Activated B cell treated with CpG ODN at 0.5 μM for 24 hours (primary cell): ENCODE results near the gene APBA2. TPM values are rescaled to one million over a fixed set of nuclear protein-coding genes. Genes with fewer than 3 reads are reported as not detected.
"Not testable (repeated sequence)": the region's sequence is repeated elsewhere in the genome, so short reads cannot be mapped to it uniquely, and the experiment has no call there.

Experiments
- ATAC-seq: fragments of 200-7000 bp; cut with Tn5 transposase; one replicate; pipeline ENCODE4 v1.10.0; 2021; ENCODE audit warnings: low read depth, mild to moderate bottlenecking, moderate library complexity
- CTCF ChIA-PET: fragments of 350-600 bp; sonication (Branson Sonifier 250); formaldehyde crosslinking; loops from one replicate; lab custom pipeline; 2021; ENCODE audit warnings: antibody characterized with exemption; lab: Charles Lee
- POLR2A ChIA-PET: fragments of 350-600 bp; sonication (Branson Sonifier 250); formaldehyde crosslinking; loops from one replicate; lab custom pipeline; 2021; ENCODE audit warnings: antibody characterized with exemption; lab: Charles Lee
- DNase-seq: peaks from one replicate; pipeline ENCODE4 v3.0.0; 2022
- H3K27ac Mint-ChIP-seq: one replicate; pipeline ENCODE4 v1.8.0; 2020; ENCODE audit warnings: mixed read lengths
- H3K27me3 Mint-ChIP-seq: one replicate; pipeline ENCODE4 v1.8.0; 2021; ENCODE audit warnings: mixed read lengths
- H3K36me3 Mint-ChIP-seq: one replicate; pipeline ENCODE4 v1.8.0; 2021; ENCODE audit warnings: low read depth, mixed read lengths
- H3K4me1 Mint-ChIP-seq: one replicate; pipeline ENCODE4 v1.8.0; 2021; ENCODE audit warnings: mixed read lengths
- H3K4me3 Mint-ChIP-seq: one replicate; pipeline ENCODE4 v1.8.0; 2020; ENCODE audit warnings: mild to moderate bottlenecking, mixed read lengths
- H3K9me3 Mint-ChIP-seq: one replicate; pipeline ENCODE4 v1.8.0; 2020; ENCODE audit warnings: mixed read lengths
- intact Hi-C: fragments of 100-400 bp; cut with micrococcal nuclease; formaldehyde crosslinking; loops from one replicate; pipeline ENCODE4 v1.15.1; 2024
- total RNA-seq: library from RNA; stranded (reverse); gene quantifications from 2 replicates; pipeline ENCODE4 v1.2.3, GENCODE V29; 2022
- TF ChIP-seq, protein P1 (sequence below): fragments of 200-600 bp; IDR thresholded peaks from one replicate; pipeline ENCODE4 v1.8.0; 2022; ENCODE audit warnings: antibody characterized with exemption, mild to moderate bottlenecking

APBA2 gene
- total RNA-seq, 1 donor from 2014 or later, result not detected

DNA sequence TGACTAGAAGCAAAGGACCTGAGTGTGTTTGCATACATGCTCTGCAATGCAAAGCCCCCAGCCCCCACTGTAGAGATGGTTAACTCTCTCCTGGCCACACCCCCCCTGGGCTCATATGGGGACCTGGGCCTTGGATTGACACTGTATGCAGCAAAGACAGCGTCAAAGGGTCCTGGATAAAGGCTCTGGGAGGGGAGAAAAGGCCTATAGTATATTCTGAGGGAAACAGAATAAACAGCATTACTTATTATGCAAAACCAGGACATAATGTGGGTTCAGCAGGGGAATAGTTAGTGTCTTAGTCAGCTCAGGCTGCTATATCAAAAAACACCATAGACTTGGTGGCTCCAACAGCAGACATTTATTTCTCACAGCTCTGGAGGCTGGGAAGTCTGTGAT lies 158.7 kb downstream of the APBA2 start:
- intact Hi-C loops, result no loop called here
- ChIA-PET POLR2A (no interaction called here), CTCF (no interaction called here)
- no peaks in the 10 kb centered on the region for H3K9me3 Mint-ChIP-seq
- no peaks in the 10 kb centered on the region for H3K27me3 Mint-ChIP-seq
- TF ChIP-seq, protein P1, sequence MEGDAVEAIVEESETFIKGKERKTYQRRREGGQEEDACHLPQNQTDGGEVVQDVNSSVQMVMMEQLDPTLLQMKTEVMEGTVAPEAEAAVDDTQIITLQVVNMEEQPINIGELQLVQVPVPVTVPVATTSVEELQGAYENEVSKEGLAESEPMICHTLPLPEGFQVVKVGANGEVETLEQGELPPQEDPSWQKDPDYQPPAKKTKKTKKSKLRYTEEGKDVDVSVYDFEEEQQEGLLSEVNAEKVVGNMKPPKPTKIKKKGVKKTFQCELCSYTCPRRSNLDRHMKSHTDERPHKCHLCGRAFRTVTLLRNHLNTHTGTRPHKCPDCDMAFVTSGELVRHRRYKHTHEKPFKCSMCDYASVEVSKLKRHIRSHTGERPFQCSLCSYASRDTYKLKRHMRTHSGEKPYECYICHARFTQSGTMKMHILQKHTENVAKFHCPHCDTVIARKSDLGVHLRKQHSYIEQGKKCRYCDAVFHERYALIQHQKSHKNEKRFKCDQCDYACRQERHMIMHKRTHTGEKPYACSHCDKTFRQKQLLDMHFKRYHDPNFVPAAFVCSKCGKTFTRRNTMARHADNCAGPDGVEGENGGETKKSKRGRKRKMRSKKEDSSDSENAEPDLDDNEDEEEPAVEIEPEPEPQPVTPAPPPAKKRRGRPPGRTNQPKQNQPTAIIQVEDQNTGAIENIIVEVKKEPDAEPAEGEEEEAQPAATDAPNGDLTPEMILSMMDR, result no peak
- H3K27ac Mint-ChIP-seq, result no peak overlapping the region
- no peak for DNase-seq
- no peak for ATAC-seq
- no peaks in the 10 kb centered on the region for H3K4me1 Mint-ChIP-seq
- H3K4me3 Mint-ChIP-seq, result no peak overlapping the region
- H3K36me3 Mint-ChIP-seq, result no peaks in the 10 kb centered on the region

DNA sequence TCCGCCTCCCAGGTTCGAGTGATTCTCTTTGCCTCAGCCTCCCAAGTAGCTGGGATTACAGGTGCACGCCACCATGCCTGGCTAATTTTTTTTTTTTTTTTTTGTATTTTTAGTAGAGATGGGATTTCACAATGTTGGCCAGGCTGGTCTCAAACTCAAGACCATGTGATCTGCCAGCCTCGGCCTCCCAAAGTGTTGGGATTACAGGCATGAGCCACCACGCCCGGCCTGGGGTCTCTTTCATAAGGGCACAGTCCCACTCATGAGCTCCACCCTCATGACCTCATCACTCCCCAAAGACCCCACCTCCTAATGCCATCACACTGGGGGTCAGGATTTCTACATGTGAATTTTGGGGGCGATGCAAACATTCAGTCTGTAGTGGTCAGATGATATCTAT lies 159.4 kb downstream of the APBA2 start:
- DNase-seq, H3K9me3 Mint-ChIP-seq, H3K4me3 Mint-ChIP-seq, CTCF ChIA-PET, H3K4me1 Mint-ChIP-seq, H3K36me3 Mint-ChIP-seq, POLR2A ChIA-PET, ATAC-seq, H3K27ac Mint-ChIP-seq, H3K27me3 Mint-ChIP-seq, intact Hi-C loops: not testable (repeated sequence)

DNA sequence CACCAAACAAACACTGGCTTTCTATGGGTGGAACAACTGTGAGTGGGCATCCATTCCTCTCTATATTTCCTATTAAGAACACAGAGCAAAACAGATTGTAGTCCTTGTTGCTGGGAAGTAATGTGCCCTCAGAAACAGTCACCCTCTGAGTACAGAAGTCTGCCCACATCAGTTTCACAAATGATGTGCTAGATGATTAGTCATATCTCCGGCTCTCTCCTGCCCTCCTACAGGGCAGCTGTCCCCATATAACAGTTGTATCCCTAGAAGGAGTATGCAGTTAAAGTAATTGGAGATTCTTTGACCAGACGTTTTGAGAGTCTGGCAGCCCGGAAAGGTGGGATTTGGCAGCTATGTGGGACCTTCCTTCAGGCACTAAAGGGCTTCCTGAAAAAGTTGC lies 159.9 kb downstream of the APBA2 start:
- POLR2A ChIA-PET, result no interaction called here
- Mint-ChIP-seq H3K27me3 (no peaks in the 10 kb centered on the region), H3K9me3 (no peaks in the 10 kb centered on the region), H3K27ac (no peak overlapping the region), H3K4me3 (no peak overlapping the region), H3K4me1 (no peaks in the 10 kb centered on the region), H3K36me3 (no peaks in the 10 kb centered on the region)
- CTCF ChIA-PET, result no interaction called here
- intact Hi-C loops, result no loop called here
- no peak for ATAC-seq
- no peak for DNase-seq
- TF ChIP-seq, protein P1, result no peak

DNA sequence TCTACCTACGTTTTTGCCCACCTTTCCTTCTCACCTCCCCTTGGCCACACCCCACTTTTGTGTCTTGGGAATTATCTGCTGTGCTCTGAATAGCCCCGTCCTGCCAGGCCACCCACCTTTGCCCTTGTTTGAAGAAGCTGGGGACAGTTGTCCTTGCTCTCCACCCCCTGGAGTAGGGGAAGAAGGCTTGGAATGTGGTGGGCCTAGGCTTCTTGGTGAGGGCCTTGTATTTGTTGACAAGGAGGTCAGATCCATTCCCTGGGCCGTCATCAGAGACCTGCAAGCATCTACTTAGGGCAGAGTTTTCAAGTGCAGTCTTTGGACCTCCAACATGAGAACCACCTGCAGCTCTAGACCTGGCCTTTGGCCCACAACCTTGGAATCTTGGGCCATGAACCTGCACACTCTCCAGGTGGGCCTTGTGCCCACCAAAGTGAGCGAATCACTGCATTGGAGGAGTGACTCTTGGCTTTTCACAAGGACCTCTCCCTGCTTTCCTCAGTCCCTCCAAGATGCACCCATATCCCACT lies 160.6 kb downstream of the APBA2 start:
- Mint-ChIP-seq H3K27me3 (no peaks in the 10 kb centered on the region), H3K4me3 (no peak overlapping the region), H3K27ac (no peak overlapping the region), H3K9me3 (no peaks in the 10 kb centered on the region), H3K36me3 (no peaks in the 10 kb centered on the region), H3K4me1 (no peaks in the 10 kb centered on the region)
- intact Hi-C loops, result no loop called here
- DNase-seq (no peak), ATAC-seq (no peak)
- ChIA-PET CTCF (no interaction called here), POLR2A (no interaction called here)
- TF ChIP-seq, protein P1, result no peak

DNA sequence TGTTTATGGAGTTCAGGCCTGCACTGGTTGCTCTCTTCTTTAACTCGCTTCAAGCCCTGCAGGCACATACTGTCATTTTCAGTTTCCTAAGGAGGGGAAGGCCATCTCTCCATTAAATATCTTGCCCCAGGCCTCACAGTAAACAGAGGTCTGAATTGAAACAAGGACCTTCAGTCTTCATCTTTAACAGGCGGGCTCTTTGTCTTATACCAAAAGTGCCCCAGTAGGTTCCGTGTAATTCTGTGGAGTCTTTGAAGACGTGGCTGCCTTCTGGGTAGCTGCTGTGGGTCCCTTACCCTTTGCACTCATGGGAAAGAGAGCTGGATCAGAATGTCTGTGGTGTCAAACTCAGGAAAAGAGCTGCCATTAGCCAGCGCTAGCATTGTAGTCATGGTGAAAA lies 161.2 kb downstream of the APBA2 start:
- ChIA-PET POLR2A (no interaction called here), CTCF (no interaction called here)
- H3K9me3 Mint-ChIP-seq, result no peaks in the 10 kb centered on the region
- H3K36me3 Mint-ChIP-seq, result no peaks in the 10 kb centered on the region
- no peak overlapping the region for H3K4me3 Mint-ChIP-seq
- H3K4me1 Mint-ChIP-seq, result no peaks in the 10 kb centered on the region
- no peaks in the 10 kb centered on the region for H3K27me3 Mint-ChIP-seq
- ATAC-seq, result no peak
- TF ChIP-seq, protein P1, result no peak
- H3K27ac Mint-ChIP-seq, result no peak overlapping the region
- no peak for DNase-seq
- intact Hi-C loops, result no loop called here

DNA sequence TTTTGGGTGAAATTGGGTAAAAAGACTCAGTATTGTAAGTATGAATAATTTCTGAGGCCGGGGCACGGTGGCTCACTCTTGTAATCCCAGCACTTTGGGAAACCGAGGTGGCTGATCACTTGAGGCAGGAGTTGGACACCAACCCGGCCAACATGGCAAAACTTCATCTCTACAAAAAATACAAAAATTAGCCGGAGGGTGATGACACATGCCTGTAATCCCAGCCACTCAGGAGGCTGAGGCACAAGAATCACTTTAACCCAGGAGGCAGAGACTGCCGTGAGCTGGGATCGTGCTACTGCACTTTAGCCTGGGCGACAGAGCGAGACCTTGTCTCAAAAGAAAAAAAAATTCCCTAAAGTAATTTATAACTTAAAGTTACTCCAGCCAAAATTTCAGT lies 162.2 kb downstream of the APBA2 start:
- H3K27ac Mint-ChIP-seq, result no peak overlapping the region
- DNase-seq (no peak), ATAC-seq (no peak)
- ChIA-PET POLR2A (no interaction called here), CTCF (no interaction called here)
- TF ChIP-seq, protein P1, result no peak
- H3K9me3 Mint-ChIP-seq, result no peaks in the 10 kb centered on the region
- H3K4me3 Mint-ChIP-seq, result no peak overlapping the region
- H3K36me3 Mint-ChIP-seq, result no peaks in the 10 kb centered on the region
- H3K27me3 Mint-ChIP-seq, result no peaks in the 10 kb centered on the region
- H3K4me1 Mint-ChIP-seq, result no peaks in the 10 kb centered on the region
- intact Hi-C loops, result no loop called here
